HepG2 (cell line): ENCODE measurements around the gene FLYWCH1. TPM values are rescaled to one million over a fixed set of nuclear protein-coding genes. Genes with fewer than 3 reads are reported as not detected.

Experiments used
- HDAC2 ChIP-seq: sonication (generic); formaldehyde crosslinking; IDR thresholded peaks from 2 replicates; pipeline ENCODE4 v1.4.0; 2020; ENCODE audit warnings: missing genetic modification reagents
- HMG20A ChIP-seq: IDR thresholded peaks from 2 replicates; pipeline ENCODE4 v1.6.1; 2016; ENCODE audit warnings: borderline replicate concordance
- JDP2 ChIP-seq: sonication (generic); formaldehyde crosslinking; IDR thresholded peaks from 2 replicates; pipeline ENCODE4 v1.8.1; 2022; ENCODE audit warnings: missing genetic modification reagents, borderline replicate concordance
- MAFF ChIP-seq: IDR thresholded peaks from 2 replicates; pipeline ENCODE4 v1.6.1; 2011; ENCODE audit warnings: low read depth, low read length, improper control_type of control experiment
- NFIC ChIP-seq: IDR thresholded peaks from 2 replicates; pipeline ENCODE4 v1.6.1; 2012; ENCODE audit warnings: mild to moderate bottlenecking, low read length, inconsistent platforms
- RFX3 ChIP-seq: IDR thresholded peaks from 2 replicates; pipeline ENCODE4 v1.6.1; 2016; ENCODE audit warnings: missing biosample characterization, missing genetic modification reagents
- RNF2 ChIP-seq: fragments of 450-650 bp; conservative IDR thresholded peaks from 2 replicates; pipeline ENCODE4 v1.6.1; 2016; ENCODE audit warnings: low read depth
- TBX3 ChIP-seq: fragments of 450-650 bp; IDR thresholded peaks from 2 replicates; pipeline ENCODE4 v1.6.1; 2017; ENCODE audit warnings: antibody characterized with exemption, mild to moderate bottlenecking, inconsistent platforms, borderline replicate concordance
- ZNF30 ChIP-seq: sonication (generic); formaldehyde crosslinking; IDR thresholded peaks from 2 replicates; pipeline ENCODE4 v1.5.0; 2020; ENCODE audit warnings: mild to moderate bottlenecking, missing genetic modification reagents
- ZNF501 ChIP-seq: sonication (generic); formaldehyde crosslinking; IDR thresholded peaks from 2 replicates; pipeline ENCODE4 v1.5.1; 2020; ENCODE audit warnings: mild to moderate bottlenecking, moderate library complexity, missing genetic modification reagents
- ZNF766 ChIP-seq: sonication (generic); formaldehyde crosslinking; IDR thresholded peaks from 2 replicates; pipeline ENCODE4 v1.5.0; 2020; ENCODE audit warnings: missing genetic modification reagents, borderline replicate concordance
- polyA plus RNA-seq, 8 experiments: library from polyadenylated mRNA; depleted of rRNA in 3 of 8; stranded (reverse) in 7 of 8; unstranded in 1 of 8; fragments of >200 nt; fragmentation: Illumina TruSeq in 4 of 8; extraction: Trizol in 4 of 8; gene quantifications; 2 replicates each; pipeline versions ENCODE4 v1.2.1 to v1.2.3, GENCODE V29; 2011 to 2016; ENCODE audit warnings: low read depth in 4 of 8, missing spikeins in 1 of 8, mixed read lengths in 1 of 8; ENCODE audit not compliant: insufficient read depth in 1 of 8
- total RNA-seq, 5 experiments: library from RNA; depleted of rRNA; stranded (reverse); fragments of >200 nt; fragmentation: Illumina TruSeq; extraction: Trizol; gene quantifications; 2 replicates each; pipeline ENCODE4 v1.2.3, GENCODE V29; 2016; ENCODE audit warnings: low read depth in 1 of 5
- TF ChIP-seq, protein P1 (sequence below): IDR thresholded peaks from 2 replicates; pipeline ENCODE4 v1.6.1; 2016; ENCODE audit warnings: low read depth, control low read depth
- TF ChIP-seq, protein P2 (sequence below): sonication (generic); formaldehyde crosslinking; IDR thresholded peaks from 2 replicates; pipeline ENCODE4 v1.4.0; 2020; ENCODE audit warnings: low read depth, mild to moderate bottlenecking, missing genetic modification reagents
- TF ChIP-seq, protein P3 (sequence below), 2 experiments: fragments of 450-650 bp in 1 of 2; sonication (generic) in 1 of 2; formaldehyde crosslinking in 1 of 2; IDR thresholded peaks; 2 replicates each; pipeline versions ENCODE4 v1.6.1 to v1.8.0; 2016 to 2022; ENCODE audit warnings: antibody characterized with exemption in 1 of 2, mild to moderate bottlenecking in 1 of 2, missing genetic modification reagents in 1 of 2
- TF ChIP-seq, protein P4 (sequence below): conservative IDR thresholded peaks from 2 replicates; pipeline ENCODE4 v1.6.1; 2018; ENCODE audit warnings: missing genetic modification reagents

The FLYWCH1 gene
- total and polyA plus RNA-seq, 2 of the 13 experiments (the other 11 are each of a cell fraction or from before 2014, with no cell fraction given): 7.3 to 12.4 TPM

DNA sequence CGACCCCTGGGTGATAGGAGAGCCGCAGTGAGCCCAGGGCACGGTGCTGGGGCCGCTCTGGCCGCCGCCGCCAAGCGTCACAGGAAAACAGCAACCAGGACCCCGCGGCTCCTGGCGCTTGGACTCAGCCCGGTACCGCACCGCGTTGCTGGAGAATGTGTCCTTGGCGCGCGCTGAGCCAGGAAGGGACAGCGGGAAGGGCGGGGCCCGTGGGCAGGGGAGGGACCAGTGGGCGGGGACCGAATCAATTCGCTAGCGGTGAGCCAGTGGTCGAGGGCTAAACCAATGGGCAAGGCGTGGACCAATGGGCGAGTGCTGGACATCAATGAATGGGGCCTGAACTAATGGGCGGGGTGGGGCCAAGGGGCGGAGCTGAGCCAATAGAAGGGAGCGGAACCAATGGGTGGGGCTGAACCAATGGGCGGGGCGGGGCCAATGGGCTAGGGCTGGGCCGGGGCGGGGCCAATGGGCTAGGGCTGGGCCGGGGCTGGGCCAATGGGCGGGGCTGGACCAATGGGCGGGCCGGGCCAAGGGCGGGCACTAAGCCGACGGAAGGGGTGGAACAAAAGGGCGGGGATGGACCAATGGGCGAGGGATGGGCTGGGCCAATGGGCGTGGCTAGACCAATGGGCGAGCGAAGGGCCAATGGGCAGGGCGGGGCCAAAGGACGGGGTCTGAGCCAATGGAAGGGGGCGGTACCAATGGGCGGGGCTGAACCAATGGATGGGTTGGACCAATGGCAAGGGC is 6.3 kb upstream of the FLYWCH1 start (continued):
- TF ChIP-seq HMG20A (CRISPR knock-in tag) (no peak), RFX3 (CRISPR knock-in tag) (no peak), ZNF766 (peak; percentile 82; the same call in 1 of the 2 replicates), RNF2 (no peak), NFIC (no peak), MAFF (no peak), ZNF501 (CRISPR knock-in tag) (peak; percentile 15; the same call in 1 of the 2 replicates), JDP2 (CRISPR knock-in tag) (no peak), ZNF30 (CRISPR knock-in tag) (0 out of 2 replicates have a peak, but pooled peaks have one; percentile 70), HDAC2 (CRISPR knock-in tag) (peak; percentile 45; the same call in 1 of the 2 replicates), TBX3 (no peak)
- TF ChIP-seq, protein P1, sequence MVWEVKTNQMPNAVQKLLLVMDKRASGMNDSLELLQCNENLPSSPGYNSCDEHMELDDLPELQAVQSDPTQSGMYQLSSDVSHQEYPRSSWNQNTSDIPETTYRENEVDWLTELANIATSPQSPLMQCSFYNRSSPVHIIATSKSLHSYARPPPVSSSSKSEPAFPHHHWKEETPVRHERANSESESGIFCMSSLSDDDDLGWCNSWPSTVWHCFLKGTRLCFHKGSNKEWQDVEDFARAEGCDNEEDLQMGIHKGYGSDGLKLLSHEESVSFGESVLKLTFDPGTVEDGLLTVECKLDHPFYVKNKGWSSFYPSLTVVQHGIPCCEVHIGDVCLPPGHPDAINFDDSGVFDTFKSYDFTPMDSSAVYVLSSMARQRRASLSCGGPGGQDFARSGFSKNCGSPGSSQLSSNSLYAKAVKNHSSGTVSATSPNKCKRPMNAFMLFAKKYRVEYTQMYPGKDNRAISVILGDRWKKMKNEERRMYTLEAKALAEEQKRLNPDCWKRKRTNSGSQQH: peak; percentile 80
- TF ChIP-seq, protein P2, sequence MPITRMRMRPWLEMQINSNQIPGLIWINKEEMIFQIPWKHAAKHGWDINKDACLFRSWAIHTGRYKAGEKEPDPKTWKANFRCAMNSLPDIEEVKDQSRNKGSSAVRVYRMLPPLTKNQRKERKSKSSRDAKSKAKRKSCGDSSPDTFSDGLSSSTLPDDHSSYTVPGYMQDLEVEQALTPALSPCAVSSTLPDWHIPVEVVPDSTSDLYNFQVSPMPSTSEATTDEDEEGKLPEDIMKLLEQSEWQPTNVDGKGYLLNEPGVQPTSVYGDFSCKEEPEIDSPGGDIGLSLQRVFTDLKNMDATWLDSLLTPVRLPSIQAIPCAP: no peak
- TF ChIP-seq, protein P3, sequence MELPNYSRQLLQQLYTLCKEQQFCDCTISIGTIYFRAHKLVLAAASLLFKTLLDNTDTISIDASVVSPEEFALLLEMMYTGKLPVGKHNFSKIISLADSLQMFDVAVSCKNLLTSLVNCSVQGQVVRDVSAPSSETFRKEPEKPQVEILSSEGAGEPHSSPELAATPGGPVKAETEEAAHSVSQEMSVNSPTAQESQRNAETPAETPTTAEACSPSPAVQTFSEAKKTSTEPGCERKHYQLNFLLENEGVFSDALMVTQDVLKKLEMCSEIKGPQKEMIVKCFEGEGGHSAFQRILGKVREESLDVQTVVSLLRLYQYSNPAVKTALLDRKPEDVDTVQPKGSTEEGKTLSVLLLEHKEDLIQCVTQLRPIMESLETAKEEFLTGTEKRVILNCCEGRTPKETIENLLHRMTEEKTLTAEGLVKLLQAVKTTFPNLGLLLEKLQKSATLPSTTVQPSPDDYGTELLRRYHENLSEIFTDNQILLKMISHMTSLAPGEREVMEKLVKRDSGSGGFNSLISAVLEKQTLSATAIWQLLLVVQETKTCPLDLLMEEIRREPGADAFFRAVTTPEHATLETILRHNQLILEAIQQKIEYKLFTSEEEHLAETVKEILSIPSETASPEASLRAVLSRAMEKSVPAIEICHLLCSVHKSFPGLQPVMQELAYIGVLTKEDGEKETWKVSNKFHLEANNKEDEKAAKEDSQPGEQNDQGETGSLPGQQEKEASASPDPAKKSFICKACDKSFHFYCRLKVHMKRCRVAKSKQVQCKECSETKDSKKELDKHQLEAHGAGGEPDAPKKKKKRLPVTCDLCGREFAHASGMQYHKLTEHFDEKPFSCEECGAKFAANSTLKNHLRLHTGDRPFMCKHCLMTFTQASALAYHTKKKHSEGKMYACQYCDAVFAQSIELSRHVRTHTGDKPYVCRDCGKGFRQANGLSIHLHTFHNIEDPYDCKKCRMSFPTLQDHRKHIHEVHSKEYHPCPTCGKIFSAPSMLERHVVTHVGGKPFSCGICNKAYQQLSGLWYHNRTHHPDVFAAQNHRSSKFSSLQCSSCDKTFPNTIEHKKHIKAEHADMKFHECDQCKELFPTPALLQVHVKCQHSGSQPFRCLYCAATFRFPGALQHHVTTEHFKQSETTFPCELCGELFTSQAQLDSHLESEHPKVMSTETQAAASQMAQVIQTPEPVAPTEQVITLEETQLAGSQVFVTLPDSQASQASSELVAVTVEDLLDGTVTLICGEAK (IDR thresholded peaks at IDR 0.05): no peak
- TF ChIP-seq, protein P3 (CRISPR knock-in tag; IDR thresholded peaks at IDR 0.05): no peak
- TF ChIP-seq, protein P4, sequence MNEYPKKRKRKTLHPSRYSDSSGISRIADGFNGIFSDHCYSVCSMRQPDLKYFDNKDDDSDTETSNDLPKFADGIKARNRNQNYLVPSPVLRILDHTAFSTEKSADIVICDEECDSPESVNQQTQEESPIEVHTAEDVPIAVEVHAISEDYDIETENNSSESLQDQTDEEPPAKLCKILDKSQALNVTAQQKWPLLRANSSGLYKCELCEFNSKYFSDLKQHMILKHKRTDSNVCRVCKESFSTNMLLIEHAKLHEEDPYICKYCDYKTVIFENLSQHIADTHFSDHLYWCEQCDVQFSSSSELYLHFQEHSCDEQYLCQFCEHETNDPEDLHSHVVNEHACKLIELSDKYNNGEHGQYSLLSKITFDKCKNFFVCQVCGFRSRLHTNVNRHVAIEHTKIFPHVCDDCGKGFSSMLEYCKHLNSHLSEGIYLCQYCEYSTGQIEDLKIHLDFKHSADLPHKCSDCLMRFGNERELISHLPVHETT (CRISPR knock-in tag): peak; percentile 59; the same call in 1 of the 2 replicates
